PC-3 (cell line): ENCODE results near the gene C16orf96.

Source experiments
- CTCF ChIP-seq: fragments of 300-600 bp; sonication (generic); conservative IDR thresholded peaks from 2 replicates; pipeline ENCODE4 v1.5.1; 2017; ENCODE audit warnings: antibody characterized with exemption, low read depth, mild to moderate bottlenecking, low read length
- EZH2 ChIP-seq: fragments of 300-600 bp; sonication (generic); IDR thresholded peaks from one replicate; pipeline ENCODE4 v1.6.1; 2017; ENCODE audit warnings: antibody characterized with exemption, mild to moderate bottlenecking, low read length; ENCODE audit not compliant: unreplicated experiment

DNA sequence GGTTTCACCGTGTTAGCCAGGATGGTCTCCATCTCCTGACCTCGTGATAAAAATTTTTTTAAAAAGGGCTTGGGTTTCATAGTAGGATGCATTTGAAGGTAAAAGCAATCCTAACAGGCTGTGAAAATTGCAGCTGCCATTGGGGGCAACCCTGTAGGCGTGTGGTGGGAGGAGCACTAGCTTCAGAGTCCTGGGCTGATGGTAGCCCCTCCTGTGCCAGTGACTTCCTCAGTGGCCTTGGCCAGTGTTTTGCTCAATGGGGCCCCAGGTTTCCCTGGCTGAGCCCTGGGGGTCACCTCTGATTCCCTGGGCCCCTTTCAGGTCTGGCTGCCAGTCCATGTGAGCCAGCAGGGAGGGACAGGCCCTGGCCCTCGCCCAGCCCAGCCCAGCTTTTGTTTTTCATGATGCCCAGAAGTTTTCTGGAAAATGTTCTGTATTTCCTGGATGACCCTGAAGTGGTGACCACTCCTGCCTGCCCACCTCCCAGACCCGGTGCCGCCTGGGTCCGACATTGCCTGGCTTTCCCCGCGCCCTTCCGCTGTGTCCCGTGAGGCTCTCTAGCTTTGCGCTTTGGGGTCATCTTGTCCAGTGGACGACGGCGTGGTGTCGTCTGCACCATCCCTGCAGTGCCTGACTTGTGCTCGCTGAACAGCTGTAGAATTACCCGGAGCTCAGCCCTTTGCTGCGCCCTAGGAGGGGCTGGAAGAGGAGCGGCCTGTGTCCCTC lies 77.9 kb downstream of the C16orf96 start:
- TF ChIP-seq CTCF = no peak
- TF ChIP-seq EZH2 = no peak
